Tongue (tissue), 2 donors: Measurements from ENCODE around the gene NMB. TPM values are rescaled to one million over a fixed set of nuclear protein-coding genes. Genes with fewer than 3 reads are reported as not detected.
"Not testable (repeated sequence)": the region's sequence is repeated elsewhere in the genome, so short reads cannot be mapped to it uniquely, and the experiment has no call there.

ENCODE experiments used
- DNase-seq: peaks from one replicate; pipeline ENCODE4 v3.0.0-alpha.2; 2015
- total RNA-seq: library from RNA; depleted of rRNA; stranded (reverse); fragments of >200 nt; gene quantifications from one replicate; pipeline ENCODE4 v1.2.3, GENCODE V29; 2014

Gene NMB
- total RNA-seq, result 3.4 TPM

GRCh38 chr15:84658080-84658787, at the start of gene NMB:
Gene NMB, minus strand, starts transcription at chr15:84658199. Its CDS starts 47 bp downstream, at chr15:84658152.
- peak; percentile 87 for DNase-seq

- no peak for DNase-seq
Measured at GRCh38 chr15:84703808-84704207, 45.8 kb upstream of the NMB start.

- DNase-seq, result peak; percentile 26
Measured at GRCh38 chr15:84702961-84703482, 45.0 kb upstream of the NMB start.

- no peak for DNase-seq
Measured at GRCh38 chr15:84699538-84700191, 41.7 kb upstream of the NMB start.

GRCh38 chr15:84697236-84697990, 39.4 kb upstream of the NMB start:
- DNase-seq, result no peak

- no peak for DNase-seq
Measured at GRCh38 chr15:84696757-84697156, 38.8 kb upstream of the NMB start.

- no peak for DNase-seq
Measured at GRCh38 chr15:84690342-84690741, 32.3 kb upstream of the NMB start.

- no peak for DNase-seq
Measured at GRCh38 chr15:84689858-84690257, 31.9 kb upstream of the NMB start.

- not testable (repeated sequence) for DNase-seq
Measured at GRCh38 chr15:84686446-84686845, 28.4 kb upstream of the NMB start.

- DNase-seq, result no peak
Measured at GRCh38 chr15:84685304-84685703, 27.3 kb upstream of the NMB start.

- no peak for DNase-seq
Measured at GRCh38 chr15:84684092-84684491, 26.1 kb upstream of the NMB start.

GRCh38 chr15:84681831-84682230, 23.8 kb upstream of the NMB start:
- no peak for DNase-seq

GRCh38 chr15:84671211-84671610, 13.2 kb upstream of the NMB start:
- DNase-seq, result no peak

GRCh38 chr15:84669726-84670125, 11.7 kb upstream of the NMB start:
- DNase-seq, result no peak

- no peak for DNase-seq
Measured at GRCh38 chr15:84668221-84668982, 10.4 kb upstream of the NMB start.

- DNase-seq, result no peak
Measured at GRCh38 chr15:84666373-84666772, 8.4 kb upstream of the NMB start.

GRCh38 chr15:84661001-84661400, 3.0 kb upstream of the NMB start:
- no peak for DNase-seq

GRCh38 chr15:84659904-84660781, 2.1 kb upstream of the NMB start:
- no peak for DNase-seq

GRCh38 chr15:84658788-84659411, 901 bp upstream of the NMB start:
- no peak for DNase-seq

GRCh38 chr15:84657748-84658079, 285 bp downstream of the NMB start:
- DNase-seq, result no peak

- DNase-seq, result no peak
Measured at GRCh38 chr15:84656972-84657371, 1.0 kb downstream of the NMB start.
